Heart left ventricle (tissue), 13 donors: ENCODE data around the gene STK32C.

ENCODE experiments used
- POLR2A ChIP-seq, 2 donors: fragments of 450-650 bp; IDR thresholded peaks; one replicate each; pipeline ENCODE4 v1.6.1; 2017; ENCODE audit warnings: antibody characterized with exemption in 2 of 2, mild to moderate bottlenecking in 2 of 2, moderate library complexity in 2 of 2
- TF ChIP-seq, protein P1 (sequence below), 12 donors: fragments of 200-600 bp; sonication (generic) in 4 of 12; IDR thresholded peaks; one replicate each; pipeline versions ENCODE4 v1.5.0 to v1.8.0; 2018 to 2022; ENCODE audit warnings: antibody characterized with exemption in 12 of 12, mild to moderate bottlenecking in 5 of 12
- donor health status: ischemic (EF 13 %, LVEDD 7.1; RV severe dilation, severe dysfunction).
- donor health status: DM: no; HTN: yes; CAD: no.
- donor health status: DM: no; HTN: no; CAD: no.
- donor health status: ischemic (EF 25% LVEDD 6.9; RV normal size, moderate dysfunction).
- donor health status: ischemic (EF 25% LVEDD 5.7; RV mildly dilated, moderate dysfunction).
- donor health status: ischemic (EF 35%, LVEDD 5.7; RV mildly dilated, moderate dysfunction).
- donor health status: nonischemic (EF 11% LVEDD 7.7; RV severe dilation, severe dysfunction).
- donor health status: DM: yes; HTN: yes; CAD: no.
- donor health status: PGD.
- donor health status: ischemic (EF 29% LVEDD 5.4; RV normal size, mild dysfunction).
- donor health status: nonischemic (EF 23%, LVEDD 6.1; RV moderate dilation, normal function).

DNA sequence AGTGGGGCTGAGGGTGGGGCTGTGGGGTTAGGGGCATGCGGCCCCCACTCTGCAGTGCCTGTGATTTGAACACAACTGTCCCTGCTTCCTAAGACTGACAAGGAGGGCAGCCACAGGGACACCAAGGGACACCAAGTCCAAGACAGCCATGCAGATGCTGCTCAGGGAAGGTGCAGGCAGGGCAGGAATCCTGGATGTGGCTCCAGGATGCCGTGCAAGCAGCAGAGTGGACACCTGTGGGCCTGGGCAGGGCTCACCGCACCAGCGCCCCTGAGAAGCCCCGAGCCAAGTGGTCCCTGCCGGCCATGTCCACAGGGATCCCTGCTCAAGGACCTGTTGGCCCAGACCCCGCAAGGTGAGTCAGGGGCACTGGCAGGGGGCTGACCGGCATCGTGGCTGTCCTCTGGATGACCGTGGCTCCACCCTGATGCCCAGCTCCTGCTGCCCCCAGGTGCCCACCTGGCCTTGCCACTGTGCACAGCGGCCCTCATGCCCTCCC lies 58.5 kb downstream of the STK32C start:
- TF ChIP-seq POLR2A (IDR thresholded peaks at IDR 0.05), result no peak
- TF ChIP-seq, protein P1, sequence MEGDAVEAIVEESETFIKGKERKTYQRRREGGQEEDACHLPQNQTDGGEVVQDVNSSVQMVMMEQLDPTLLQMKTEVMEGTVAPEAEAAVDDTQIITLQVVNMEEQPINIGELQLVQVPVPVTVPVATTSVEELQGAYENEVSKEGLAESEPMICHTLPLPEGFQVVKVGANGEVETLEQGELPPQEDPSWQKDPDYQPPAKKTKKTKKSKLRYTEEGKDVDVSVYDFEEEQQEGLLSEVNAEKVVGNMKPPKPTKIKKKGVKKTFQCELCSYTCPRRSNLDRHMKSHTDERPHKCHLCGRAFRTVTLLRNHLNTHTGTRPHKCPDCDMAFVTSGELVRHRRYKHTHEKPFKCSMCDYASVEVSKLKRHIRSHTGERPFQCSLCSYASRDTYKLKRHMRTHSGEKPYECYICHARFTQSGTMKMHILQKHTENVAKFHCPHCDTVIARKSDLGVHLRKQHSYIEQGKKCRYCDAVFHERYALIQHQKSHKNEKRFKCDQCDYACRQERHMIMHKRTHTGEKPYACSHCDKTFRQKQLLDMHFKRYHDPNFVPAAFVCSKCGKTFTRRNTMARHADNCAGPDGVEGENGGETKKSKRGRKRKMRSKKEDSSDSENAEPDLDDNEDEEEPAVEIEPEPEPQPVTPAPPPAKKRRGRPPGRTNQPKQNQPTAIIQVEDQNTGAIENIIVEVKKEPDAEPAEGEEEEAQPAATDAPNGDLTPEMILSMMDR (IDR thresholded peaks at IDR 0.05), result no peak
